HCT116 (cell line): ENCODE data around the gene C10orf105. TPM values are rescaled to one million over a fixed set of nuclear protein-coding genes. Genes with fewer than 3 reads are reported as not detected.

Source experiments
- ATAC-seq: fragments of 200-7000 bp; cut with Tn5 transposase; 2 replicates; pipeline ENCODE4 v1.9.1; 2020; ENCODE audit warnings: mild to moderate bottlenecking, moderate library complexity
- BruUV-seq: library from RNA; stranded (reverse); fragments of 400-500 nt; replicated peaks from 2 replicates; lab custom pipeline; 2021; lab: Mats Ljungman, UMichigan
- CTCF ChIA-PET: fragments of 300-600 bp; sonication (Branson Sonifier 250); formaldehyde crosslinking; loops from one replicate; lab custom pipeline; 2021; ENCODE audit warnings: antibody characterized with exemption; lab: Charles Lee
- POLR2A ChIA-PET: fragments of 300-600, 350-600 bp; sonication (Branson Sonifier 250); formaldehyde crosslinking; loops from one replicate; lab custom pipeline; 2021; ENCODE audit warnings: antibody characterized with exemption; lab: Charles Lee
- RAD21 ChIA-PET, 2 experiments: fragments of 300-600 bp; sonication (Branson Sonifier 250); formaldehyde crosslinking; loops; one replicate each; lab custom pipeline; 2023; ENCODE audit warnings: low total read pairs in 2 of 2; ENCODE audit not compliant: uncharacterized antibody in 2 of 2, unreplicated experiment in 2 of 2, low non-redundant PET in 1 of 2; lab: Charles Lee
- DNase-seq: peaks from one replicate; pipeline ENCODE4 v3.0.0-alpha.2; 2010; ENCODE audit warnings: low read depth, low spot score
- H2AFZ ChIP-seq: fragments of 200-600 bp; shearing (Covaris generic), sonication (generic); 2 replicates; pipeline ENCODE4 v1.6.1; 2017; ENCODE audit warnings: low read depth, mixed run types, mixed read lengths, antibody characterized with exemption, low read length; ENCODE audit not compliant: poor library complexity, severe bottlenecking
- H3K27ac ChIP-seq: 2 replicates; pipeline ENCODE4 v1.5.1; 2012; ENCODE audit warnings: low read depth, low read length
- H3K27me3 ChIP-seq: fragments of 200-600 bp; sonication (generic); 2 replicates; pipeline ENCODE4 v1.6.1; 2016; ENCODE audit warnings: mixed run types, low read length, mixed read lengths; ENCODE audit not compliant: insufficient read depth
- H3K36me3 ChIP-seq, 2 experiments: fragments of 200-500 bp in 1 of 2; fragments of 200-600 bp in 1 of 2; sonication (Bioruptor generic) in 1 of 2; sonication (generic) in 1 of 2; 2 replicates each; pipeline versions ENCODE4 v1.5.1 to v1.6.1; 2014 to 2016; ENCODE audit warnings: low read length in 2 of 2, inconsistent platforms in 1 of 2, mixed read lengths in 1 of 2, mixed run types in 1 of 2; ENCODE audit not compliant: insufficient read depth in 2 of 2, control insufficient read depth in 1 of 2
- H3K4me1 ChIP-seq, 2 experiments: fragments of 200-600 bp in 1 of 2; sonication (generic) in 1 of 2; 2 replicates each; pipeline versions ENCODE4 v1.5.1 to v1.6.1; 2012 to 2017; ENCODE audit warnings: low read length in 2 of 2, inconsistent platforms in 1 of 2, mild to moderate bottlenecking in 1 of 2, mixed read lengths in 1 of 2, mixed run types in 1 of 2, moderate library complexity in 1 of 2; ENCODE audit not compliant: insufficient read depth in 2 of 2, control insufficient read depth in 1 of 2
- H3K4me2 ChIP-seq: fragments of 200-600 bp; sonication (generic); 2 replicates; pipeline ENCODE4 v1.6.1; 2017; ENCODE audit warnings: mixed run types, low read length, mixed read lengths
- H3K4me3 ChIP-seq, 2 experiments: fragments of 200-600 bp in 1 of 2; sonication (generic) in 1 of 2; replicated peaks in 1 of 2; 2 replicates each; pipeline ENCODE4 v1.5.1; 2011 to 2016; ENCODE audit warnings: low read length in 2 of 2, control low read depth in 1 of 2, low read depth in 1 of 2, mild to moderate bottlenecking in 1 of 2, mixed read lengths in 1 of 2, mixed run types in 1 of 2
- H3K79me2 ChIP-seq: fragments of 200-600 bp; sonication (generic); 2 replicates; pipeline ENCODE4 v1.6.1; 2017; ENCODE audit warnings: mild to moderate bottlenecking, mixed run types, low read length, moderate library complexity, mixed read lengths; ENCODE audit not compliant: insufficient read depth
- H3K9ac ChIP-seq: fragments of 200-600 bp; sonication (generic); 2 replicates; pipeline ENCODE4 v1.6.1; 2016; ENCODE audit warnings: low read length, mixed read lengths
- H3K9me2 ChIP-seq: fragments of 200-600 bp; sonication (generic), shearing (Covaris generic); 2 replicates; pipeline ENCODE4 v1.6.1; 2017; ENCODE audit warnings: mixed run types, mild to moderate bottlenecking, moderate library complexity; ENCODE audit not compliant: insufficient read depth
- H3K9me3 ChIP-seq, 2 experiments: fragments of 200-500 bp in 1 of 2; fragments of 200-600 bp in 1 of 2; sonication (Bioruptor generic) in 1 of 2; sonication (generic) in 1 of 2; 2 replicates each; pipeline ENCODE4 v1.6.1; 2014 to 2017; ENCODE audit warnings: low read length in 2 of 2, mixed read lengths in 2 of 2, inconsistent platforms in 1 of 2, low read depth in 1 of 2, mild to moderate bottlenecking in 1 of 2, mixed run types in 1 of 2, moderate library complexity in 1 of 2; ENCODE audit not compliant: control insufficient read depth in 1 of 2, insufficient read depth in 1 of 2
- H4K20me1 ChIP-seq: fragments of 200-600 bp; sonication (generic), shearing (Covaris generic); 2 replicates; pipeline ENCODE4 v1.6.1; 2017; ENCODE audit warnings: mixed run types, mild to moderate bottlenecking, moderate library complexity; ENCODE audit not compliant: insufficient read depth
- CBX3 ChIP-seq: IDR thresholded peaks from 2 replicates; pipeline ENCODE4 v1.6.1; 2012; ENCODE audit warnings: low read depth
- ELF1 ChIP-seq: IDR thresholded peaks from 2 replicates; pipeline ENCODE4 v1.6.1; 2012; ENCODE audit warnings: low read depth, borderline replicate concordance
- FOSL1 ChIP-seq: IDR thresholded peaks from 2 replicates; pipeline ENCODE4 v1.6.1; 2012; ENCODE audit warnings: low read depth
- JUND ChIP-seq: IDR thresholded peaks from 2 replicates; pipeline ENCODE4 v1.6.1; 2012
- POLR2A ChIP-seq: IDR thresholded peaks from 2 replicates; pipeline ENCODE4 v1.7.0; 2011; ENCODE audit warnings: borderline replicate concordance; ENCODE audit not compliant: insufficient read depth, insufficient read length; ENCODE audit errors: extremely low read depth
- SIN3A ChIP-seq: IDR thresholded peaks from 2 replicates; pipeline ENCODE4 v1.6.1; 2012; ENCODE audit warnings: low read depth
- ZFX ChIP-seq: fragments of 450-650 bp; IDR thresholded peaks from 2 replicates; pipeline ENCODE4 v1.6.1; 2017
- ZNF274 ChIP-seq: fragments of 200-500 bp; sonication (Bioruptor generic); IDR thresholded peaks from 2 replicates; pipeline ENCODE4 v1.6.1; 2014; ENCODE audit warnings: mild to moderate bottlenecking, low read depth, low read length, inconsistent platforms
- intact Hi-C: fragments of 100-400 bp; cut with micrococcal nuclease; formaldehyde crosslinking; loops from 2 replicates; pipeline ENCODE4 v1.10.0; 2022
- total RNA-seq: library from RNA; stranded (reverse); gene quantifications from one replicate; pipeline ENCODE4 v1.2.1, GENCODE V29; 2021; ENCODE audit not compliant: unreplicated experiment
- TF ChIP-seq, protein P1 (sequence below): IDR thresholded peaks from 2 replicates; pipeline ENCODE4 v1.6.1; 2011; ENCODE audit warnings: mild to moderate bottlenecking, low read length, moderate library complexity; ENCODE audit not compliant: insufficient replicate concordance; ENCODE audit errors: extremely low read depth
- TF ChIP-seq, protein P2 (sequence below): IDR thresholded peaks from 2 replicates; pipeline ENCODE4 v1.6.1; 2012; ENCODE audit warnings: low read depth

The C10orf105 gene
- total RNA-seq, 1 experiment from 2014 or later = not detected

DNA sequence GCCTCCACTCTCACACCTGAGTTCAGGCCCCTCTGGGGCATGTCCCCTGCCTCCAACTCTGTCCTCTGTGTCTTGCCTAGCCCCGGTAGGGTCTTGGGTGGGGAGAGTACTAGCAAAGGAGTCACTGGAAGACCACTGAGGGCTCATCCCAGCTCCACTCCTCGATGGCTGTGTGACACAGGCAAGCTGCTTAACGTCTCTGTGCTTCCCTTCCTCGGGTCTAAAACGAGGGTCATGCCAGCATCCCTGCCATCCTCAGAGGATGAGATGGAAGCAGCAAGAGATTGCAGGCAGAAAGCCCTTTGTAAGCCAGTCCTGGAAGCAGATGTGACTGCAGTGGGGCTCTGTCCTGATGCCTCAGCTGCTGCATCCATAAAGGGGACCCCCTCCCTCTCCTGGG lies 15.2 kb upstream of the C10orf105 start:
- ChIA-PET POLR2A (no interaction called here), CTCF (no interaction called here), RAD21 (no interaction called here)
- Histone ChIP-seq H2AFZ (no peak overlapping the region), H3K9ac (no peak overlapping the region), H3K27ac (no peak overlapping the region), H3K27me3 (no peaks in the 10 kb centered on the region), H3K4me1 (peaks cover 12 to 19% of the 10 kb centered on the region in 2 experiments; a peak in 3 of 4 replicates), H4K20me1 (no peaks in the 10 kb centered on the region), H3K9me2 (no peaks in the 10 kb centered on the region), H3K79me2 (no peaks in the 10 kb centered on the region), H3K36me3 (no peaks in the 10 kb centered on the region), H3K4me2 (no peak overlapping the region), H3K9me3 (no peaks in the 10 kb centered on the region), H3K4me3 (no peak overlapping the region)
- BruUV-seq = no TSS peak
- no peak for ATAC-seq
- DNase-seq = no peak
- no peak for TF ChIP-seq ELF1
- intact Hi-C loops = no loop called here

DNA sequence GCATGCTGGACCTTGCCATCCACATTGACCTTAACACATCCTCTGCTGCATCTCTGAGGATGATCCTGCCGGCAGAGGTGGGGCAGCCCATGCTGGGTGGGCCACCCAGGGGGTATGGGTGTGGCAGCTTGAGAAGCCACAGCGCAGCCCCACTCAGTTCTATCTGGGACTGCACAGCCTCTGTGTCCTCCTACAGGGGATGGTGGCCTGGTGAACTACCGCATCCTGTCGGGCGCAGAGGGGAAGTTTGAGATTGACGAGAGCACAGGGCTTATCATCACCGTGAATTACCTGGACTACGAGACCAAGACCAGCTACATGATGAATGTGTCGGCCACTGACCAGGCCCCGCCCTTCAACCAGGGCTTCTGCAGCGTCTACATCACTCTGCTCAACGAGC lies 12.2 kb upstream of the C10orf105 start:
- peaks cover 16 to 37% of the 10 kb centered on the region in 2 experiments; a peak in 3 of 4 replicates for H3K4me1 ChIP-seq
- no peak overlapping the region for H2AFZ ChIP-seq
- intact Hi-C loops = no loop called here
- BruUV-seq = no TSS peak
- H3K27me3 ChIP-seq = no peaks in the 10 kb centered on the region
- ATAC-seq (no peak), DNase-seq (no peak)
- RAD21 ChIA-PET = no interaction called here
- no peaks in the 10 kb centered on the region for H4K20me1 ChIP-seq
- H3K79me2 ChIP-seq = no peaks in the 10 kb centered on the region
- no peak overlapping the region for H3K9ac ChIP-seq
- no peak for TF ChIP-seq ZNF274
- TF ChIP-seq FOSL1 = no peak
- TF ChIP-seq CBX3 = no peak
- TF ChIP-seq, protein P1, sequence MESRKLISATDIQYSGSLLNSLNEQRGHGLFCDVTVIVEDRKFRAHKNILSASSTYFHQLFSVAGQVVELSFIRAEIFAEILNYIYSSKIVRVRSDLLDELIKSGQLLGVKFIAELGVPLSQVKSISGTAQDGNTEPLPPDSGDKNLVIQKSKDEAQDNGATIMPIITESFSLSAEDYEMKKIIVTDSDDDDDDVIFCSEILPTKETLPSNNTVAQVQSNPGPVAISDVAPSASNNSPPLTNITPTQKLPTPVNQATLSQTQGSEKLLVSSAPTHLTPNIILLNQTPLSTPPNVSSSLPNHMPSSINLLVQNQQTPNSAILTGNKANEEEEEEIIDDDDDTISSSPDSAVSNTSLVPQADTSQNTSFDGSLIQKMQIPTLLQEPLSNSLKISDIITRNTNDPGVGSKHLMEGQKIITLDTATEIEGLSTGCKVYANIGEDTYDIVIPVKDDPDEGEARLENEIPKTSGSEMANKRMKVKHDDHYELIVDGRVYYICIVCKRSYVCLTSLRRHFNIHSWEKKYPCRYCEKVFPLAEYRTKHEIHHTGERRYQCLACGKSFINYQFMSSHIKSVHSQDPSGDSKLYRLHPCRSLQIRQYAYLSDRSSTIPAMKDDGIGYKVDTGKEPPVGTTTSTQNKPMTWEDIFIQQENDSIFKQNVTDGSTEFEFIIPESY = no peak
- no peak for TF ChIP-seq POLR2A
- TF ChIP-seq JUND = no peak
- TF ChIP-seq, protein P2, sequence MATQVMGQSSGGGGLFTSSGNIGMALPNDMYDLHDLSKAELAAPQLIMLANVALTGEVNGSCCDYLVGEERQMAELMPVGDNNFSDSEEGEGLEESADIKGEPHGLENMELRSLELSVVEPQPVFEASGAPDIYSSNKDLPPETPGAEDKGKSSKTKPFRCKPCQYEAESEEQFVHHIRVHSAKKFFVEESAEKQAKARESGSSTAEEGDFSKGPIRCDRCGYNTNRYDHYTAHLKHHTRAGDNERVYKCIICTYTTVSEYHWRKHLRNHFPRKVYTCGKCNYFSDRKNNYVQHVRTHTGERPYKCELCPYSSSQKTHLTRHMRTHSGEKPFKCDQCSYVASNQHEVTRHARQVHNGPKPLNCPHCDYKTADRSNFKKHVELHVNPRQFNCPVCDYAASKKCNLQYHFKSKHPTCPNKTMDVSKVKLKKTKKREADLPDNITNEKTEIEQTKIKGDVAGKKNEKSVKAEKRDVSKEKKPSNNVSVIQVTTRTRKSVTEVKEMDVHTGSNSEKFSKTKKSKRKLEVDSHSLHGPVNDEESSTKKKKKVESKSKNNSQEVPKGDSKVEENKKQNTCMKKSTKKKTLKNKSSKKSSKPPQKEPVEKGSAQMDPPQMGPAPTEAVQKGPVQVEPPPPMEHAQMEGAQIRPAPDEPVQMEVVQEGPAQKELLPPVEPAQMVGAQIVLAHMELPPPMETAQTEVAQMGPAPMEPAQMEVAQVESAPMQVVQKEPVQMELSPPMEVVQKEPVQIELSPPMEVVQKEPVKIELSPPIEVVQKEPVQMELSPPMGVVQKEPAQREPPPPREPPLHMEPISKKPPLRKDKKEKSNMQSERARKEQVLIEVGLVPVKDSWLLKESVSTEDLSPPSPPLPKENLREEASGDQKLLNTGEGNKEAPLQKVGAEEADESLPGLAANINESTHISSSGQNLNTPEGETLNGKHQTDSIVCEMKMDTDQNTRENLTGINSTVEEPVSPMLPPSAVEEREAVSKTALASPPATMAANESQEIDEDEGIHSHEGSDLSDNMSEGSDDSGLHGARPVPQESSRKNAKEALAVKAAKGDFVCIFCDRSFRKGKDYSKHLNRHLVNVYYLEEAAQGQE = no peak
- no peak for TF ChIP-seq SIN3A
- TF ChIP-seq ZFX = no peak
- TF ChIP-seq, all 23 proteins: peak for 0
- no peak overlapping the region for H3K4me3 ChIP-seq
- no peak overlapping the region for H3K4me2 ChIP-seq
- no peak overlapping the region for H3K27ac ChIP-seq
- ChIA-PET CTCF (no interaction called here), POLR2A (no interaction called here)
- H3K9me3 ChIP-seq = no peaks in the 10 kb centered on the region
- H3K36me3 ChIP-seq = no peaks in the 10 kb centered on the region
- no peaks in the 10 kb centered on the region for H3K9me2 ChIP-seq
